Epithelial cell of esophagus (primary cell): ENCODE data around the gene ASCL3.
"Not testable (repeated sequence)": the region's sequence is repeated elsewhere in the genome, so short reads cannot be mapped to it uniquely, and the experiment has no call there.

Experiments
- DNase-seq: peaks from one replicate; pipeline ENCODE4 v3.0.0; 2010; ENCODE audit warnings: low read depth
- H3K4me3 ChIP-seq: 2 replicates; pipeline ENCODE4 v1.5.1; 2011; ENCODE audit warnings: mild to moderate bottlenecking, low read length, control low read depth
- TF ChIP-seq, protein P1 (sequence below): IDR thresholded peaks from 2 replicates; pipeline ENCODE4 v1.5.1; 2011; ENCODE audit warnings: low read depth, mild to moderate bottlenecking, low read length, control low read depth, inconsistent platforms; ENCODE audit not compliant: insufficient read depth; ENCODE audit errors: missing control alignments

Gene ASCL3

DNA sequence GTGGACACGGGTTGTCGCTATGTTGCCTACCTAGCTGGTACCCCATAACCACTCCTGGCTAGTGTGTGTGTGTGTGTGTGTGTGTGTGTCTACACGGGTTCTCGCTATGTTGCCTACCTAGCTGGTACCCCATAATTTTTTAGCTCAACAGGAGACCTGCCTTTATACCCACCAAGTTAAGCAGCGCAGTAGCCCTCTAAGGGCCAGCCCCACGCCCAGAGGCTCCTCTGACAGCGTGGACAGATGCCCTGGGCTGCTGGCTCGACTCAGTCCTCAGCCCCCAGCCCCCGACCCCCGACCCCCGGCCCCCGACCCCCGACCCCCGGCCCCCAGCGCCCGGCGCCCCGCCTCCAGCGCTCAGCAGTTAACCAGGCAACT lies 32.2 kb downstream of the ASCL3 start:
- no peak for DNase-seq
- TF ChIP-seq, protein P1, sequence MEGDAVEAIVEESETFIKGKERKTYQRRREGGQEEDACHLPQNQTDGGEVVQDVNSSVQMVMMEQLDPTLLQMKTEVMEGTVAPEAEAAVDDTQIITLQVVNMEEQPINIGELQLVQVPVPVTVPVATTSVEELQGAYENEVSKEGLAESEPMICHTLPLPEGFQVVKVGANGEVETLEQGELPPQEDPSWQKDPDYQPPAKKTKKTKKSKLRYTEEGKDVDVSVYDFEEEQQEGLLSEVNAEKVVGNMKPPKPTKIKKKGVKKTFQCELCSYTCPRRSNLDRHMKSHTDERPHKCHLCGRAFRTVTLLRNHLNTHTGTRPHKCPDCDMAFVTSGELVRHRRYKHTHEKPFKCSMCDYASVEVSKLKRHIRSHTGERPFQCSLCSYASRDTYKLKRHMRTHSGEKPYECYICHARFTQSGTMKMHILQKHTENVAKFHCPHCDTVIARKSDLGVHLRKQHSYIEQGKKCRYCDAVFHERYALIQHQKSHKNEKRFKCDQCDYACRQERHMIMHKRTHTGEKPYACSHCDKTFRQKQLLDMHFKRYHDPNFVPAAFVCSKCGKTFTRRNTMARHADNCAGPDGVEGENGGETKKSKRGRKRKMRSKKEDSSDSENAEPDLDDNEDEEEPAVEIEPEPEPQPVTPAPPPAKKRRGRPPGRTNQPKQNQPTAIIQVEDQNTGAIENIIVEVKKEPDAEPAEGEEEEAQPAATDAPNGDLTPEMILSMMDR = no peak
- H3K4me3 ChIP-seq = peak overlapping the region; percentile 61

DNA sequence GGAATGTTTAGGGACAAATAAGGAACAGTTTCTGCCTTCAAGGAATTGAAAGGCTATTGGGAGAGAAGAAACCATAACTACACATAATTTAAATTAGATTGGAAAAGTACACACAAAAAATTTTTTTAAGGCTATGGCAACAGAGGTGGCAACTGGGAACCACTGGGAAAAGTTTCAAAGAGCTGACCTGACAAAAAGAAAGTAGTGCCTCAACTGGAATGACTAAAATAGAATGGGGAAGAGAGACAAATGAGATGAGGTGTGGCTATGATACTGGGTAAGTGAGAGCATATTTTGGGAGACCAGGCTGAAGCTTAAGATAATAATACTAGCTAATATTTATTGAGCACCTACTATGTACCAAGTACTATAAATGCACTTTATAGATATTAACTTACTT lies 34.7 kb downstream of the ASCL3 start:
- no peak for DNase-seq
- TF ChIP-seq, protein P1 = no peak
- H3K4me3 ChIP-seq = no peak overlapping the region

DNA sequence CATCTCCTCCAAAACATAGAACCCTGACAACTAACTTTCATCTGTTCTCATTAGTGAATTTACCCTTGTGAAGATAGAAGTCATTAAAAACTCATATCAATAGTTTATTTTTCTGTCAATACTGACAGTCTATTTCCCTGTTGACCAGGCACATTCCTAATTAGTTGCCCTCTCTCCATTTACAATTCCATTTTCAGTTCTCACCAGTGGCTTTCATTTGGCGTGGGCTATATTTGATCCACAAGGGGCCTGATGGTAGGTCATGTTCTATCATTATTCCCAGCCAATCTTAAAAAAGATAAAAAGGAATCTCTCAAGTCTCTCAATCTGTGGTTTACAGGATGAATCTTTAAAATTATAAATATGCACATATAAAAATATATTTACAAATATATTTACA lies 35.7 kb downstream of the ASCL3 start:
- TF ChIP-seq, protein P1 = no peak
- no peak overlapping the region for H3K4me3 ChIP-seq
- DNase-seq = no peak

DNA sequence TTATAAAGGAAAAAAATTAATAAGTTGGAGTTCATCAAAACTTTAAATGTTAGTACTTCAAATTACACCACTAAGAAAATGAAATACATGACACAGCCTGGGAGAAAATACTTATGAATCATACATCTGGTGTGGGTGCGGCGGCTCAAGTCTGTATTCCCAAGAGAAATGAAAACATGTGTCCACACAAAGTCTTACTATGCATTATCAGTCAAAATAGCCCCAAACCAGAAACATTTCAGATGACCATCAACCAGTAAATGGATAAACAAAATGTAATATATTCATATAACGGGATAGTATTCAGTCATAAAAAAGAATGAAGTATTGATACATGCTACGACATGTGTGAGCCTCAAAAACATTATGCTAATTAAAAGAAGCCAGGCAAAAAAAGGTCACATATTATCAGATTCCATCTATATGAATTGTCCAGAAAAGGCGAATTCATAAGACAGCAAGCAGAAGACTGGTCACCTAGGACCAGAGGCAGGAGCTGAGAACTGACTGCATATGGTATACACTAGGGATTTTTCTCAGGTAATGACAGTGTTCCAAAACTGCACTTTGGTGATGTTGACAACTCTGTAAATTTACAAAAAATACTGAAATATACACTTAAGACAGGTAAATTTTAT lies 37.2 kb downstream of the ASCL3 start:
- H3K4me3 ChIP-seq = no peak overlapping the region
- DNase-seq = peak; percentile 88
- TF ChIP-seq, protein P1 = no peak

DNA sequence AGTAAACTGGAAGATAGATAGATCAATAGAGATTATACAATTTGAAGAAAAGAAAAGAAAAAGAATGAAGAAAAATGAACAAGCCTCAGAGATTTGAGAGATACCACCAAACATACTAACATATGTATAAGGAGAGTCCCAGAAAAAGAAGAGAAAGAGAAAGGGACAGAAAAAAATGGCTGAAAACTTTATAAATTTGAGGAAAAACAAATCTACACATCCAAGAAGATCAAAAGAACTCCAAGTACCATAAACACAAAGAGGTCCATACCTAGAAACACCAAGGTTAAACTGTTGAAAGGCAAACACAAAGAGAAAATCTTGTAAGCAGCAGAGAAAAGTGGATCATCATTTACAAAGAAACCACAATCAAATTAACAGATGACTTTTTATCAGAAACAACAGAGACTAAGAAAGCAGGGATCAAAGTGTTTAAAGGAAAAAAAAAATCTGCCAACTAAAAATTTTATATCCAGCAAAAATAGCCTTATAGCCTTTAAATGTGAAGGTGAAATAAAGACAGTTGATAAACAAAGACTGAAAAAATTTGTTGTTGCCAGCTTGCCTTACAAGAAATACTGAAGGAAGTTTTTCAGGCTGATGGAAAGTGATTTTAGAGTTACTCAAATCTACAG lies 43.6 kb downstream of the ASCL3 start:
- DNase-seq = no peak
- H3K4me3 ChIP-seq = no peak overlapping the region
- TF ChIP-seq, protein P1 = no peak

DNA sequence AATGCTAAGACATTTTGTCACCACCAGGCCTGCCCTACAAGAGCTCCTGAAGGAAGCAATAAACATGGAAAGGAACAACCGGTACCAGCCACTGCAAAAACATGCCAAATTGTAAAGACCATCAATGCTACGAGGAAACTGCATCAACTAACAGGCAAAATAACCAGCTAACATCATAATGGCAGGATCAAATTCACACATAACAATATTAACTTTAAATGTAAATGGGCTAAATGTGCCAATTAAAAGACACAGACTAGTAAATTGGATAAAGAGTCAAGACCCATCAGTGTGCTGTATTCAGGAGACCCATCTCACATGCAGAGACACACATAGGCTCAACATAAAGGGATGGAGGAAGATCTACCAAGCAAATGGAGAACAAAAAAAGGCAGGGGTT lies 51.6 kb downstream of the ASCL3 start:
- H3K4me3 ChIP-seq, DNase-seq: not testable (repeated sequence)
